ENCODE measurements around the gene TNFRSF13B.
"Not testable (repeated sequence)": the region's sequence is repeated elsewhere in the genome, so short reads cannot be mapped to it uniquely, and the experiment has no call there.

Gene TNFRSF13B

GRCh38 chr17:16923097-16923903 lies 48.6 kb downstream of the TNFRSF13B start:
- peak; percentile 29 for DNase-seq

GRCh38 chr17:16922386-16923096 lies 49.4 kb downstream of the TNFRSF13B start:
- peak; percentile 15 for DNase-seq

- not testable (repeated sequence) for DNase-seq
These were observed 50.5 kb downstream of the TNFRSF13B start for GRCh38 chr17:16921451-16921850.

- no peak for DNase-seq
These were observed 51.3 kb downstream of the TNFRSF13B start for GRCh38 chr17:16920628-16921020.

GRCh38 chr17:16919663-16920627 lies 52.0 kb downstream of the TNFRSF13B start:
- DNase-seq: peak; percentile 19

- DNase-seq: peak; percentile 25
These were observed 53.5 kb downstream of the TNFRSF13B start for GRCh38 chr17:16918443-16918842.

- DNase-seq: no peak
These were observed 54.1 kb downstream of the TNFRSF13B start for GRCh38 chr17:16917671-16918394.

GRCh38 chr17:16916557-16916920 lies 55.4 kb downstream of the TNFRSF13B start:
- DNase-seq: no peak

GRCh38 chr17:16915752-16916556 lies 56.0 kb downstream of the TNFRSF13B start:
- DNase-seq: no peak

- no peak for DNase-seq
These were observed 58.5 kb downstream of the TNFRSF13B start for GRCh38 chr17:16913463-16913862.

GRCh38 chr17:16912021-16912962 lies 59.6 kb downstream of the TNFRSF13B start:
- DNase-seq: no peak

GRCh38 chr17:16911141-16911937 lies 60.6 kb downstream of the TNFRSF13B start:
- no peak for DNase-seq

- no peak for DNase-seq
These were observed 61.6 kb downstream of the TNFRSF13B start for GRCh38 chr17:16910341-16910740.

- no peak for DNase-seq
These were observed 62.3 kb downstream of the TNFRSF13B start for GRCh38 chr17:16909472-16910246.

- DNase-seq: no peak
These were observed 63.6 kb downstream of the TNFRSF13B start for GRCh38 chr17:16908273-16908672.

- no peak for DNase-seq
These were observed 65.2 kb downstream of the TNFRSF13B start for GRCh38 chr17:16906680-16907079.

- DNase-seq: no peak
These were observed 66.2 kb downstream of the TNFRSF13B start for GRCh38 chr17:16905593-16906191.

GRCh38 chr17:16903070-16903469 lies 68.8 kb downstream of the TNFRSF13B start:
- DNase-seq: not testable (repeated sequence)

Data from activated CD4-positive, CD25-positive, alpha-beta regulatory T cell treated with anti-CD3 and anti-CD28 coated beads, Interleukin-2, amount 50 U/mL, for 72 hours (primary cell).